22Rv1 (cell line): ENCODE results near the gene PARS2.

Experiments
- H3K27ac ChIP-seq: fragments of 450-650 bp; 2 replicates; pipeline ENCODE4 v1.5.1; 2017
- ZFX ChIP-seq: fragments of 450-650 bp; IDR thresholded peaks from 2 replicates; pipeline ENCODE4 v1.6.1; 2017; ENCODE audit warnings: antibody characterized with exemption, borderline replicate concordance
- TF ChIP-seq, protein P1 (sequence below): fragments of 450-650 bp; IDR thresholded peaks from 2 replicates; pipeline ENCODE4 v1.5.1; 2017; ENCODE audit warnings: mild to moderate bottlenecking

PARS2 gene

GRCh38 chr1:54709547-54710292 is 54.6 kb downstream of the PARS2 start:
- no peak overlapping the region for H3K27ac ChIP-seq
- no peak for TF ChIP-seq ZFX
- TF ChIP-seq, protein P1, sequence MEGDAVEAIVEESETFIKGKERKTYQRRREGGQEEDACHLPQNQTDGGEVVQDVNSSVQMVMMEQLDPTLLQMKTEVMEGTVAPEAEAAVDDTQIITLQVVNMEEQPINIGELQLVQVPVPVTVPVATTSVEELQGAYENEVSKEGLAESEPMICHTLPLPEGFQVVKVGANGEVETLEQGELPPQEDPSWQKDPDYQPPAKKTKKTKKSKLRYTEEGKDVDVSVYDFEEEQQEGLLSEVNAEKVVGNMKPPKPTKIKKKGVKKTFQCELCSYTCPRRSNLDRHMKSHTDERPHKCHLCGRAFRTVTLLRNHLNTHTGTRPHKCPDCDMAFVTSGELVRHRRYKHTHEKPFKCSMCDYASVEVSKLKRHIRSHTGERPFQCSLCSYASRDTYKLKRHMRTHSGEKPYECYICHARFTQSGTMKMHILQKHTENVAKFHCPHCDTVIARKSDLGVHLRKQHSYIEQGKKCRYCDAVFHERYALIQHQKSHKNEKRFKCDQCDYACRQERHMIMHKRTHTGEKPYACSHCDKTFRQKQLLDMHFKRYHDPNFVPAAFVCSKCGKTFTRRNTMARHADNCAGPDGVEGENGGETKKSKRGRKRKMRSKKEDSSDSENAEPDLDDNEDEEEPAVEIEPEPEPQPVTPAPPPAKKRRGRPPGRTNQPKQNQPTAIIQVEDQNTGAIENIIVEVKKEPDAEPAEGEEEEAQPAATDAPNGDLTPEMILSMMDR: no peak

DNA sequence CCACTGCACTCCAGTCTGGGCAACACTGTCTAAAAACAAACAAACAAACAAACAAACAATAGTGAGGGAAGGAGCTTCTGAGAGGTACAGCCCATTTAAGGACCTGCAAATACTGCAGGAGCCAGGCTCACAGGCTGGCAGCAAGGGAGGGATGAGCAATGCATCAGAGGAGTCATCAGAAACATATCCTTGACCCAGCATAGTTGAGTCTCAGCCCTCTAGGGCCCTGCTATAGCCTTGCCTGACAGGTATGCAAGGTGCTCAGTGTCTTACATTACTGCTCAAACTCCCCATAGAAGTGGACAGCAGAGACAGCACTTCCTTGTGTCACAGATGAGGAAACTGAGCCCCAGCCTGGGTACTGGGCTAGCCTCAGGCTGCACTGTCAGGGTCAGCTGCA is 55.9 kb downstream of the PARS2 start:
- H3K27ac ChIP-seq: no peak overlapping the region
- no peak for TF ChIP-seq ZFX
- TF ChIP-seq, protein P1: no peak
